Immature natural killer cell (primary cell): Measurements from ENCODE around the gene MINAR1. TPM values are rescaled to one million over a fixed set of nuclear protein-coding genes. Genes with fewer than 3 reads are reported as not detected.

Experiments
- DNase-seq, 3 donors: peaks; one replicate each; pipeline ENCODE4 v3.0.0; 2022; ENCODE audit warnings: mixed read lengths in 1 of 3
- H3K27ac Mint-ChIP-seq, 6 donors: one replicate each; pipeline ENCODE4 v1.8.0; 2020; ENCODE audit warnings: mixed read lengths in 6 of 6, mild to moderate bottlenecking in 5 of 6, inconsistent platforms in 4 of 6, moderate library complexity in 3 of 6
- H3K27me3 Mint-ChIP-seq, 3 donors: one replicate each; pipeline ENCODE4 v1.8.0; 2020 to 2021; ENCODE audit warnings: low read depth in 3 of 3, mild to moderate bottlenecking in 3 of 3, mixed read lengths in 3 of 3, moderate library complexity in 3 of 3, inconsistent platforms in 1 of 3
- H3K36me3 Mint-ChIP-seq, 3 donors: one replicate each; pipeline ENCODE4 v1.8.0; 2020; ENCODE audit warnings: mixed read lengths in 3 of 3, inconsistent platforms in 2 of 3, mild to moderate bottlenecking in 2 of 3
- H3K4me1 Mint-ChIP-seq, 2 donors: one replicate each; pipeline ENCODE4 v1.8.0; 2020; ENCODE audit warnings: inconsistent platforms in 2 of 2, mild to moderate bottlenecking in 2 of 2, mixed read lengths in 2 of 2, moderate library complexity in 1 of 2
- H3K4me3 Mint-ChIP-seq, 5 donors: one replicate each; pipeline ENCODE4 v1.8.0; 2020; ENCODE audit warnings: mild to moderate bottlenecking in 5 of 5, mixed read lengths in 5 of 5, inconsistent platforms in 3 of 5, moderate library complexity in 3 of 5
- H3K9me3 Mint-ChIP-seq, 6 donors: one replicate each; pipeline ENCODE4 v1.8.0; 2020; ENCODE audit warnings: mild to moderate bottlenecking in 6 of 6, mixed read lengths in 6 of 6, inconsistent platforms in 4 of 6, moderate library complexity in 3 of 6
- polyA plus RNA-seq, 3 donors: library from polyadenylated mRNA; unstranded; fragments of 300-500 nt; fragmentation: Illumina TruSeq; gene quantifications; one replicate each; pipeline ENCODE4 v1.2.3, GENCODE V29; 2021

MINAR1 gene
- polyA plus RNA-seq, 3 donors from 2014 or later = 0.07 to 0.09 TPM; not detected in 1

DNA sequence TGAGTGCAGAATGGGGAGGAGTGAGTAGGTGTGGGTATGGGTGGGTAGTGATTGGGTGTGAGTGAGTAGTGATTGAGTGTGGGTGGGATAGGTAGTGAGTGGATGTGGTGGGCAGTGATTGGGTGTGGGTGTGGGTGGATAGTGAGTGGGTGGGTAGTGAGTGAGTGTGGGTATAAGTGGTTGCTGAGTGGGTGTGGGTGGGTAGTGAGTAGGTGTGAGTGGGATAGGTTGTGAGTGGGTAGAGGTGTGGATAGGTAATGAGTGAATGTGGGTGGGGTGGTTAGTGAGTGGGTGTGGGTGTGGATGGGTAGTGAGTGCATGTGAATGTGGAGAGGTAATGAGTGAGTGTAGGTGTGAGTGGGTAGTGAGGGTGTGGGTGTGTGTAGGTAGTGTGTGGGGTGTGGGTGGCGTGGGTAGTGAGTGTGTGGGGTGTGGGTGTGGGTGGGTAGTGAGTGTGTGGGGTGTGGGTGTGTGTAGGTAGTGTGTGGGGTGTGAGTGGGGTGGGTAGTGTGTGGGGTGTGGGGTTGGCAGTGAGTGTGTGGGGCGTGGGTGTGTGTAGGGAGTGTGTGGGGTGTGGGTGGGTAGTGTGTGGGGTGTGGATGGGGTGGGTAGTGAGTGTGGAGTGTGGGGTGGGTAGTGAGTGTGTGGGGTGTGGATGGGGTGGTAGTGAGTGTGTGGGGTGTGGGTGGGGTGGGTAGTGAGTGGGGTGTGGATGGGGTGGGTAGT lies 5.3 kb downstream of the MINAR1 start:
- H3K4me1 Mint-ChIP-seq = no peaks in the 10 kb centered on the region

DNA sequence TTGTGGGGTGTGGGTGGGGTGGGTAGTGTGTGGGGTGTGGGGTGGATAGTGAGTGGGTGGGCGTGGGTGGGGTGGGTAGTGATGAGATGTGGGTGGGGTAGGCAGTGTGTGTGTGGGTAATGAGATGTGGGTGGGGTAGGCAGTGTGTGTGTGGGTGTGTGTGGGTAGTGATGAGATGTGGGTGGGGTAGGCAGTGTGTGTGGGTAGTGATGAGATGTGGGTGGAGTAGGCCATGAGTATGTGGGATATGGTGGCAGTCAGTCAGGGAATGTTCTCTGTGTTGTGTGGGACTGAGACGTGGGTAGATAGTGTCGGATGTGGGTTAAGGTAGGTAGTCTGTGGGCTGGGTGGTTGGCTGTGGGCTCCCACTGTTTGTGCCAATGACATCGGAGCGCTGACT lies 7.1 kb downstream of the MINAR1 start:
- peaks cover 0 to 6% (median 4%) of the 10 kb centered on the region in 3 donors for H3K27me3 Mint-ChIP-seq
- no peaks in the 10 kb centered on the region for H3K36me3 Mint-ChIP-seq
- no peaks in the 10 kb centered on the region for H3K9me3 Mint-ChIP-seq
- H3K4me3 Mint-ChIP-seq = no peak overlapping the region
- no peaks in the 10 kb centered on the region for H3K4me1 Mint-ChIP-seq
- no peak for DNase-seq
- peak overlapping the region in 1 of 6 donors; percentile 11 for H3K27ac Mint-ChIP-seq

More for the DNA sequence above, 5.3 kb downstream of the MINAR1 start:
- no peaks in the 10 kb centered on the region for H3K9me3 Mint-ChIP-seq
- H3K27ac Mint-ChIP-seq = no peak overlapping the region
- no peaks in the 10 kb centered on the region for H3K36me3 Mint-ChIP-seq
- peaks cover 9 to 16% (median 10%) of the 10 kb centered on the region in 3 donors for H3K27me3 Mint-ChIP-seq
- no peak for DNase-seq
- H3K4me3 Mint-ChIP-seq = no peak overlapping the region

DNA sequence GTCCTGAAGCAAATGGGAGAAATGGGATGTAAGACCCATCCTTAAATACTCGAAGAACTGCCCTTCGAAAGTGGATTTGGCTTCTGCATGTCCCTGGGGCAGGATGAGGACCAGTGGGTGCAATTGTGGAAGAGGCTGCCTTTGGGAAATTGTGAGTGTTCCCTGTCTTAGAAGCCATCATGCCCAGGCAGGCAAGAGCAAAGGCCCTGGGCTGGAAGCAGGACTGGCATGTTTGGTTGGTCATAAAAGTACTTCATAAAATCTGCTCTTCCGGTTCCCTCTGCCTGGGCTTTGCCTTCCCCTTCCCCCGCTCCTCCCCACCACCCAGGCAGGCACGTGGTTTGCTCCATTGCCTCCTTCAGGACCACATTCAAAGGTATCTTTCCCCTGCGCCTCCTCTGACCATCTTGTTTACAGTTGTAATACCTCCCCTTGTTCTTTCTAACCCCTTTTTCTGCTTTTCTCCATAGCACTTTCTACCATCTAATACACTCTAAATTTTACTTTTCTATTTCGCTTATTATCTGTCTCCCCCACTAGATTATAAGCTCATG lies 8.3 kb downstream of the MINAR1 start:
- Mint-ChIP-seq H3K4me1 (no peaks in the 10 kb centered on the region), H3K9me3 (no peaks in the 10 kb centered on the region), H3K27me3 (peaks cover 0 to 2% (median 0%) of the 10 kb centered on the region in 3 donors), H3K4me3 (no peak overlapping the region), H3K27ac (no peak overlapping the region), H3K36me3 (no peaks in the 10 kb centered on the region)
- no peak for DNase-seq

DNA sequence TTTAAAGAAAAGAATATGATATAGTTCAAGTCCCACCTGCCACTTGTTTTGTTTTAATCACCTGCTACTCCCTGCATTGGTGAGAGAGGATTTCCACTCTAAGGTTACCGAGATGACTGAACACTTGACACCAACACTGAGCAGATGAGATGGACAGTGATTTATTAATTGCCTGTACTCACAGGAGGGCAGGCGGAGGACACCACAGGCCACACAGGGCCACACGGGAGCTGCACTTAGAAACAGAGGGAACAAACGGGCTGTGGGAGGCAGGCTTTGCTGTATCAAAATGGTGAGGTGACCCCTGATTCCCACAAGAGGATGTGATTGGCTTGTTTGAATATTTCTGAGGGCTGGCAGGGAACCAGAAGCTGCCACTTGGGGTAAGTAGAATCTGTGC lies 10.8 kb downstream of the MINAR1 start:
- no peak overlapping the region for H3K4me3 Mint-ChIP-seq
- H3K27ac Mint-ChIP-seq = no peak overlapping the region
- H3K36me3 Mint-ChIP-seq = no peaks in the 10 kb centered on the region
- H3K27me3 Mint-ChIP-seq = peaks cover 0 to 2% (median 0%) of the 10 kb centered on the region in 3 donors
- no peaks in the 10 kb centered on the region for H3K4me1 Mint-ChIP-seq
- H3K9me3 Mint-ChIP-seq = peaks cover 0 to 21% (median 7%) of the 10 kb centered on the region in 6 donors
- DNase-seq = no peak

DNA sequence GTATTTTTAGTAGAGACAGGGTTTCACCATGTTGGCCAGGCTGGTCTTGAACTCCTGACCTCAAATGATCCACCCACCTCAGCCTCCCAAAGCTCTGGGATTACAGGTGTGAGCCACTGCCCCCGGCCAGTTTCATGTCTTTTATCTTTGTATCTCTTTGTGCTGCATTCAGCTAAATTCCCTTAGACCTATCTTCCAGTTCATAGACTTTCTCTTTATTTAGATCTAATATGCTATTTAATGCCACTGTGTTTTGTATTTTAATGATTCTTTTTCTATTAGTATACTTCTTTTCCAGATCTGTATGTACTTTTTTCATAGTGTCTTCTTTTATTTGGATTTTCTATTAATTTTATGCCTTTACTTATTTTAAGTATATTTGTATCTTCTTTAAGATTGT lies 14.9 kb downstream of the MINAR1 start:
- Mint-ChIP-seq H3K36me3 (no peaks in the 10 kb centered on the region), H3K4me3 (no peak overlapping the region), H3K4me1 (no peaks in the 10 kb centered on the region), H3K27ac (no peak overlapping the region), H3K27me3 (peaks cover 0 to 7% (median 2%) of the 10 kb centered on the region in 3 donors), H3K9me3 (peaks cover 0 to 22% (median 7%) of the 10 kb centered on the region in 6 donors)
- DNase-seq = no peak

DNA sequence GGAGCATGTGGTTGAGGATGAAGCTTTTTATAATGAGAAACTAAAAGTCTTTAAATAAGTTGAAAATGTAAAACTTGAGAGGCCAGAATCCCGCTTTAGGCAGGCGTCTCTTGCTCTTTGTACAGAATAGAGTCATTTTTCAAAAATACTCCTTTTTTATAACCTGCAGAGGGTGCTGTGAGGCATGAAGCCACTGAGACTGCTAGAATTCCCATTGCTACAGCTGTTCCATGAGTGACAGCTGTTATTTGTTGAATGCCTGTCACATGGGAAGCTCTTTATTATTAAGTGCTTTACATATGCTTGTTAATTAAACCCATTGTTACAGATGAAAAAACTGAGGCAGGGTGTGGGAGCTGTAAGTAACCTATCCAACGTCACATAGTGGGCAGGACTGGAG lies 18.5 kb downstream of the MINAR1 start:
- Mint-ChIP-seq H3K9me3 (peaks cover 0 to 22% (median 7%) of the 10 kb centered on the region in 6 donors), H3K4me3 (no peak overlapping the region), H3K27me3 (peaks cover 0 to 10% (median 3%) of the 10 kb centered on the region in 3 donors), H3K36me3 (no peaks in the 10 kb centered on the region), H3K4me1 (no peaks in the 10 kb centered on the region), H3K27ac (no peak overlapping the region)
- DNase-seq = no peak

DNA sequence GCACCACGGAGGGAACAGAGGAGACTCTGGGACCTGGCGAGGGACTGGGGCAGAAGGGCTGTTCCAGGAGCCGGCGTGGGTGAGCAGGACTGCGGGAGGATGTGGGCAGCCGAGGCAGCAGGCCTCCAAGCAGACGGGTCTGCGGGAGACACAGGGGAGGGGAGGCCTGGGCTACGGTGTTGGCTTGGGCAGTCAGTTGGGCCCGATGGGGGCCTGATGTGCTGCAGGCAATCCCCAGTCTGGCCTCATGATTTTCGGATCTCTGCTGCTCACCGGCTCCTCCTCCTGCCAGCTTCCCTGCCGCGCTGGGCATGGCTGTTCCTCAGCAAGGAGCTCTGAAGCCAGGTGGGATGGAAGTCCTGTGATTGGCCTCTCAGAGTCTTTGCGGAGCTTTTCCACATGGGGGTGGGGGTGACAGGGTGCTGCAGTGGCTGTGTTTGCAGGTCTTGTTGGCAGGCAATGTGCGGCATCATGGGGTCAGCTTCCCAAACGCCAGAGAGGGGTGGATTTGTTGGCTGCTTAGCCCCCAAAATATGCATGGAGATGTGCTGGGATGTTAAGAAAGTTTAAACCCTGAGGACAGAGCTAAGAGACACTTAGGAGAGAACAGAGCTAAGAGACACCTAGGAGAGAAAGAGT lies 19.3 kb downstream of the MINAR1 start:
- DNase-seq = no peak
- no peak overlapping the region for H3K4me3 Mint-ChIP-seq
- H3K27me3 Mint-ChIP-seq = peaks cover 0 to 11% (median 3%) of the 10 kb centered on the region in 3 donors
- H3K27ac Mint-ChIP-seq = no peak overlapping the region
- peaks cover 0 to 15% (median 6%) of the 10 kb centered on the region in 6 donors for H3K9me3 Mint-ChIP-seq
- no peaks in the 10 kb centered on the region for H3K36me3 Mint-ChIP-seq
- H3K4me1 Mint-ChIP-seq = no peaks in the 10 kb centered on the region

DNA sequence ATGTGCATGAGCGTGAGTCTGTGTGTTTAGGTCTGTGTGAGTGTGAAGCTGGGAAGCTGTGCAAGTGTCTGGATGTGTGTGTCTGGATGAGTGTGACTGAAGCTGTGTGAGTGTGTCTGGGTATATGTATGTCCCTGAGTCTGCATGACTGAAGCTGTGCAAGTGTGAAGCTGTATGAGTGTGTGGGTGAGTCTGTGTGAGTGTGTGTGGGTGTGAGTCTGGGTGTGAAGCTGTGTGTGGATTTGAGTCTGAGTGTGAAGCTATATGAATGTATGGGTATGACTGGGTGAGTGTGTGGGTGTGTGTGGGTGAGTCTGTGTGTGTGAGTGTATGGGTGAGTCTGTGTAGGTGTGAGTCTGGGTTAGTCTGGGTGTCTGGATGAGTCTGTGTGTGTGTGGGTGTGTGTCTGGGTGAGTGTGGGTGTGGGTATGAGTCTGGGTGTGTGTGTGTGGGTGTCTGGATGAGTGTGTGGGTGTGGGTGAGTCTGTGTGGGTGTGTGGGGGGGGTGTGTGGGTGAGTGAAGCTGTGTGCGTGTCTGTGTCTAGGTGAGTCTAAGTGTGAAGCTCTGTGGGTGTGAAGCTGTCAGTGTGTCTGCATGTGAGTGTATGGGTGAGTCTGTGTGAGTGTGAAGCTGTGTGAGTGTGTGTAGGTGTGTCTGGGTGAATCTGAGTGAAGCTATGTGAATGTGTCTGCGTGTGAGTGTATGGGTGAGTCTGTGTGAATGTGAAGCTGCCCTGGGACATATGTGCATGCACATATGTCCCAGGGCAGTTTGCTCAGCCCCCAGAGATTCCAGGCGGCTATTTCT lies 20.3 kb downstream of the MINAR1 start:
- H3K36me3 Mint-ChIP-seq = no peaks in the 10 kb centered on the region
- no peaks in the 10 kb centered on the region for H3K4me1 Mint-ChIP-seq
- H3K4me3 Mint-ChIP-seq = no peak overlapping the region
- no peak overlapping the region for H3K27ac Mint-ChIP-seq
- peaks cover 0 to 9% (median 3%) of the 10 kb centered on the region in 3 donors for H3K27me3 Mint-ChIP-seq
- DNase-seq = no peak
- peaks cover 0 to 5% (median 0%) of the 10 kb centered on the region in 6 donors for H3K9me3 Mint-ChIP-seq

DNA sequence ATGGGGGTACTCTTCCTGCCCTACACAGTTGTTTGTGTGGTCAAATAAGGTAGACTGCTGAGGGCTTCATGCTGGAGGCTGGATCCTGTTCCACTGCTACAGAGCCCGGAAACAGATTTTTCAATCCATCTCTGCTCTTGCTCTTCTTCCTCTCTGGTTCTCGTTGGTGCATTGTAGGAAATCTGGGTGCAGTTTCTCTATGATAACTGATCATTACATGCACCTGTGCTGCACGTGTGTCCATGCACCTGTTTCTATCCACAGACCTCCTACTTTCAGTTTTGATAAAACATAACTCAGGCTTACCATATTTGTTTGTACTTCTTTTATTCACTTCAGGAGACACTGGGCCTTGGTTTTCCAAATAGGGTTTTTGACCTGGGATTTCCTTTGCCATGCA lies 21.3 kb downstream of the MINAR1 start:
- no peak for DNase-seq
- Mint-ChIP-seq H3K36me3 (no peaks in the 10 kb centered on the region), H3K9me3 (no peaks in the 10 kb centered on the region), H3K4me3 (no peak overlapping the region), H3K4me1 (no peaks in the 10 kb centered on the region), H3K27me3 (peaks cover 0 to 9% (median 3%) of the 10 kb centered on the region in 3 donors), H3K27ac (no peak overlapping the region)

DNA sequence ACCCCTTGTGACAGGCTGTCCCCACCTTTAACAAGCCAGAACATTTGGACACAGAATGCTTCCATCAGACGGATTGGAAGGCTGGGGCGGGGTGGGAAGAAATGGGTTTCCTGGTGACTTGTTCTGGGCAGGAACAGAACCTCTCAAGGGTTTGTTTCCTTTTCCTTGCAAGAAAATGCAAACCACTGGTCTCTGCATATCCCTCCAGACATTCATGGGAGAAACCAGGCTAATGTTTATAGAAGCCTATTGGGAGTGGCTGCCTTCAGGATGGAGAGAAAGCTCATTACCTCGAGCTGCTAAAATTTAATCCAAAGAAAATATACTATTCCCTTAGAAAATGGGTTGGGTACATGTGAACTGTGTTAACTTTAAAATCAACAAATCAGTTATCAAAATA lies 21.9 kb downstream of the MINAR1 start:
- no peaks in the 10 kb centered on the region for H3K36me3 Mint-ChIP-seq
- H3K4me3 Mint-ChIP-seq = no peak overlapping the region
- no peak overlapping the region for H3K27ac Mint-ChIP-seq
- no peak for DNase-seq
- peaks cover under 1 to 9% (median 2%) of the 10 kb centered on the region in 3 donors for H3K27me3 Mint-ChIP-seq
- H3K9me3 Mint-ChIP-seq = no peaks in the 10 kb centered on the region
- H3K4me1 Mint-ChIP-seq = no peaks in the 10 kb centered on the region

DNA sequence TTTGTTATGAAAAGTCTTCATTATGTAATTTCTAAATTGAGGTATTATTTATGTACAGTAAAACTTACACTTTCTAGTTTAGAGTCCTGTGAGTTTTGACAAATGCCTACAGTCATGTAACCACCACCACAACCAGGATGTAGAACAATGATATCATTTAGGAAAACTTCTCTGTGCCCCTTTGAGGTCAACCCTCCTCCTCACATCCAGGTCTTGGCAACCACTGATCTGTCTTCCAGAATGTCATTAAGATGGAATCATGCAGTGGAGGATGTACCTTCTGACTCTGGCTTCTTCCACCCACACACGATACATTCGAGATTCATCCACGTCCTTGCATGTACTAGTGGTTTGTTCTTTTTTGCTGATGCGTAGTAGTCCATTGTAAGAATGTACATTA lies 23.2 kb downstream of the MINAR1 start:
- no peaks in the 10 kb centered on the region for H3K36me3 Mint-ChIP-seq
- no peak overlapping the region for H3K27ac Mint-ChIP-seq
- no peak overlapping the region for H3K4me3 Mint-ChIP-seq
- H3K27me3 Mint-ChIP-seq = peaks cover 2 to 3% (median 2%) of the 10 kb centered on the region in 3 donors
- DNase-seq = no peak
- H3K4me1 Mint-ChIP-seq = no peaks in the 10 kb centered on the region
- H3K9me3 Mint-ChIP-seq = no peaks in the 10 kb centered on the region

DNA sequence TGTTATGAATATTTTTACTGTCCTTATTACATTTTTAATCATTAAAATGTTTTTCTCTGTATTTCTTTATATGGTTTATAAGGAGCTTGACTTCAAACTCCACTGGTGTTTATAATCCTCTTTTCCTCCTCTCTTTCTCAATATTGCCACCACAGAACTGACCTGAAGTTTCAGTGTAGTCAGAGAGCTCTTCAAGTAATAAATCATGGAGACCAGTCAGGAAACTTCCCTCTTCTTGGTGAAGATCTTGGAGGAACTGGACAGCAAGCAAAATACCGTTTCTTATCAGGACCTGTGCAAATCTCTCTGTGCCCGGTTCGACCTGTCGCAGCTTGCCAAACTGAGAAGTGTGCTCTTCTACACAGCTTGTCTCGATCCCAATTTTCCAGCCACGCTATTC lies 23.8 kb downstream of the MINAR1 start:
- Mint-ChIP-seq H3K4me1 (no peaks in the 10 kb centered on the region), H3K9me3 (no peaks in the 10 kb centered on the region), H3K4me3 (no peak overlapping the region), H3K27me3 (peaks cover 2 to 3% (median 2%) of the 10 kb centered on the region in 3 donors), H3K36me3 (no peaks in the 10 kb centered on the region), H3K27ac (no peak overlapping the region)
- DNase-seq = no peak

DNA sequence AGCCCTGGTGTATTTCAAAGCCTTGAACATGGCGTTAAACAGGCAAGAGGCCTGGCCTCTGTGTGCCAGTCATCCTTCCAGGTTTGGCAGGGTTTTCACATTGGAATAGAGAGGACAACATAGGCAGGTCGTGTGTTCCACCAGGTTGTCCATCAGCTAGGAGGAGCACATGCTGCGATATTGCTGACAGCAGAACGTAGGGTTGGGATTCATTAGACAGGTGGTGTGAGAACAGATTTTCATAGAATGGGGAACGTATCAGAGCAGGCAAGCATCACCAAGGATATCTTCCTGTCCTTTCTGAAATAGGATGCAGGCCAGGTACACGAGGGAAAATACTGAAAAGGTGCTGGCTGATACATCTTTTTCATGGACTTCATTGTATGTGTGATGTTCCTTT lies 26.4 kb downstream of the MINAR1 start:
- Mint-ChIP-seq H3K36me3 (no peaks in the 10 kb centered on the region), H3K4me3 (no peak overlapping the region), H3K9me3 (no peaks in the 10 kb centered on the region), H3K27ac (no peak overlapping the region), H3K27me3 (peaks cover 2 to 3% (median 2%) of the 10 kb centered on the region in 3 donors), H3K4me1 (no peaks in the 10 kb centered on the region)
- no peak for DNase-seq

DNA sequence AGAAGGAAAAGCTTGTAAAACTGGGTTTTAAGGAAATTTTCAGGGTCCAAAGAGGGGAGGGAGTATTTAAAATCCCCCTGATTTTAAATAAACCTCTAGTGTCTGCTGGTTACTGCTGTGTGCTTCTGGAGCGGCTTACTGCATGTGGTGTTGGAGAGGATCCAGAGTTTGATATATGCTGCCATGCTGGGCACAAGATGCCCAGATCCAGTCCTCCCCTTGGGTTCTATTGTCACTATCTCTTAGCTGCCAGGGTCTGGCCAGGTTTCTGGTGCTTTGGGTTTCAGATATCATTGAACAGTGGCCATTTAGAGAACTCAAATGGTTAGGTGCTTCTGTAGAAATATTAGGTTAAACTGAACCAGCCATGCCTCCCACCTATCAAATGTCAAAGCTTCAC lies 27.5 kb downstream of the MINAR1 start:
- no peak for DNase-seq
- Mint-ChIP-seq H3K4me1 (no peaks in the 10 kb centered on the region), H3K9me3 (no peaks in the 10 kb centered on the region), H3K27me3 (peaks cover 2 to 3% (median 2%) of the 10 kb centered on the region in 3 donors), H3K4me3 (no peak overlapping the region), H3K27ac (no peak overlapping the region), H3K36me3 (no peaks in the 10 kb centered on the region)
